ENCODE measurements around the gene PTBP2. TPM values are rescaled to one million over a fixed set of nuclear protein-coding genes. Genes with fewer than 3 reads are reported as not detected.

The PTBP2 gene, protein sequence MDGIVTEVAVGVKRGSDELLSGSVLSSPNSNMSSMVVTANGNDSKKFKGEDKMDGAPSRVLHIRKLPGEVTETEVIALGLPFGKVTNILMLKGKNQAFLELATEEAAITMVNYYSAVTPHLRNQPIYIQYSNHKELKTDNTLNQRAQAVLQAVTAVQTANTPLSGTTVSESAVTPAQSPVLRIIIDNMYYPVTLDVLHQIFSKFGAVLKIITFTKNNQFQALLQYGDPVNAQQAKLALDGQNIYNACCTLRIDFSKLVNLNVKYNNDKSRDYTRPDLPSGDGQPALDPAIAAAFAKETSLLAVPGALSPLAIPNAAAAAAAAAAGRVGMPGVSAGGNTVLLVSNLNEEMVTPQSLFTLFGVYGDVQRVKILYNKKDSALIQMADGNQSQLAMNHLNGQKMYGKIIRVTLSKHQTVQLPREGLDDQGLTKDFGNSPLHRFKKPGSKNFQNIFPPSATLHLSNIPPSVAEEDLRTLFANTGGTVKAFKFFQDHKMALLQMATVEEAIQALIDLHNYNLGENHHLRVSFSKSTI
- 25.3 and 30.3 TPM in 2 replicates for total RNA-seq

DNA sequence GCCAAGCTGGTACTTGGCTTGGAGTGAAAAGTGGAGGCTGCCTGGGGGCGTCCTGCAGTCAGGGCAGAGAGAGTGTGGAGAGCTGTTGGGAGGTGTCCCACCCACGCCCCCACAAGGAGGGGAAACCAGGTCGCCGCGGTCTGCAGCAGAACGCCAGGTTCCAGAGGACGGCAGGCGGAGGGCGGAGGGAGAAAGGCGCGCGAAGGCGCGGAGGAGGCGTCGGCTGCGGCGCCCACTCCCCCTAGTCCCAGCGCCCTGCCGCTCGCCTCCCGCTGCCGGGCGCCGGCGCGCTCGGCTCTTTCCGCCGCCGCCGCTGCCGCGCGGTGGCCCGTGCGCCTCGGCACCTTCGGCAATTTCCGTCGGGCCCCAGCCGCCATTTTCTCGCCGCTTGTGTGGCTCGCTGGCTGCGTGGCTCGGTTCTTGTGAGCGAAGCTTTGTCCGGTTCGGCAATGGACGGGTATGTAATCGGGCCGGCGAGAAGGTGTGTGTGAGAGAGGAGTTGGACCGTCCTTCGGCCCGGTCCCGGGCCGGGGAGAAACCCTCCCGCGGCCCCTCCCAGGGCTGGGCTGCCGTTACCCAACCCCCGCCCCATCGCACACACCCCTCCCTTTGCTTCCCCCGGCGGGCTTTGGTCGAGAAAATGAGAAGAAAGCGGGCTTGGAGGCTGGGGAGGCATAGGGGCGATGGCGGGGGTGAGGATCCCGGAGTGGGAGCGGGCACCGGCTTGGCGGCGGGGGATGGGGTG is at the start of gene PTBP2:
Gene PTBP2 (plus strand): TSS at position 369 of the 745 bp plus-strand sequence. CDS start 81 bp downstream, at position 450.

